ENCODE measurements around the gene ZBTB24.

GRCh38 chr6:109506841-109507240 lies 23.8 kb upstream of the ZBTB24 start:
- TF ChIP-seq POLR2A (IDR thresholded peaks at IDR 0.05), result no peak
- no peak for TF ChIP-seq CTCF (IDR thresholded peaks at IDR 0.05)
